Neural crest cell (in vitro differentiated cells): ENCODE results near the gene SIPA1. TPM values are rescaled to one million over a fixed set of nuclear protein-coding genes. Genes with fewer than 3 reads are reported as not detected.
A peak's percentile ranks its signal among the peaks of the same experiment; 100 is the strongest.

ENCODE experiments used
- DNase-seq: peaks from one replicate; pipeline ENCODE4 v3.0.0; 2021; ENCODE audit warnings: low read depth, mixed read lengths, low spot score
- H3K27ac Mint-ChIP-seq: one replicate; pipeline ENCODE4 v1.8.0; 2021; ENCODE audit warnings: mild to moderate bottlenecking, mixed read lengths; ENCODE audit not compliant: unreplicated experiment
- H3K27me3 Mint-ChIP-seq: 2 replicates; pipeline ENCODE4 v1.8.0; 2021; ENCODE audit warnings: low read depth, mild to moderate bottlenecking, mixed read lengths
- H3K36me3 Mint-ChIP-seq: 2 replicates; pipeline ENCODE4 v1.8.0; 2021; ENCODE audit warnings: low read depth, mild to moderate bottlenecking, mixed read lengths
- H3K4me1 Mint-ChIP-seq: 2 replicates; pipeline ENCODE4 v1.8.0; 2021; ENCODE audit warnings: mixed read lengths
- H3K4me3 Mint-ChIP-seq: one replicate; pipeline ENCODE4 v1.8.0; 2021; ENCODE audit warnings: mild to moderate bottlenecking, mixed read lengths
- H3K9me3 Mint-ChIP-seq: 2 replicates; pipeline ENCODE4 v1.8.0; 2021; ENCODE audit warnings: mixed read lengths
- total RNA-seq: library from RNA; stranded (reverse); gene quantifications from 2 replicates; pipeline ENCODE4 v1.2.1, GENCODE V29; 2021
- TF ChIP-seq, protein P1 (sequence below): fragments of 200-600 bp; sonication (generic); conservative IDR thresholded peaks from 2 replicates; pipeline ENCODE4 v1.5.0; 2021; ENCODE audit warnings: antibody characterized with exemption, mild to moderate bottlenecking

SIPA1 gene
- total RNA-seq, 1 donor from 2014 or later = 17.5 TPM

- H3K4me1 Mint-ChIP-seq = no peaks in the 10 kb centered on the region
- DNase-seq = no peak
- H3K27me3 Mint-ChIP-seq = no peaks in the 10 kb centered on the region
- peaks cover 5% of the 10 kb centered on the region for H3K36me3 Mint-ChIP-seq
- no peaks in the 10 kb centered on the region for H3K9me3 Mint-ChIP-seq
- H3K27ac Mint-ChIP-seq = no peak overlapping the region
- TF ChIP-seq, protein P1, sequence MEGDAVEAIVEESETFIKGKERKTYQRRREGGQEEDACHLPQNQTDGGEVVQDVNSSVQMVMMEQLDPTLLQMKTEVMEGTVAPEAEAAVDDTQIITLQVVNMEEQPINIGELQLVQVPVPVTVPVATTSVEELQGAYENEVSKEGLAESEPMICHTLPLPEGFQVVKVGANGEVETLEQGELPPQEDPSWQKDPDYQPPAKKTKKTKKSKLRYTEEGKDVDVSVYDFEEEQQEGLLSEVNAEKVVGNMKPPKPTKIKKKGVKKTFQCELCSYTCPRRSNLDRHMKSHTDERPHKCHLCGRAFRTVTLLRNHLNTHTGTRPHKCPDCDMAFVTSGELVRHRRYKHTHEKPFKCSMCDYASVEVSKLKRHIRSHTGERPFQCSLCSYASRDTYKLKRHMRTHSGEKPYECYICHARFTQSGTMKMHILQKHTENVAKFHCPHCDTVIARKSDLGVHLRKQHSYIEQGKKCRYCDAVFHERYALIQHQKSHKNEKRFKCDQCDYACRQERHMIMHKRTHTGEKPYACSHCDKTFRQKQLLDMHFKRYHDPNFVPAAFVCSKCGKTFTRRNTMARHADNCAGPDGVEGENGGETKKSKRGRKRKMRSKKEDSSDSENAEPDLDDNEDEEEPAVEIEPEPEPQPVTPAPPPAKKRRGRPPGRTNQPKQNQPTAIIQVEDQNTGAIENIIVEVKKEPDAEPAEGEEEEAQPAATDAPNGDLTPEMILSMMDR = no peak
- H3K4me3 Mint-ChIP-seq = no peak overlapping the region
These were observed 14.7 kb upstream of the SIPA1 start for GRCh38 chr11:65623177-65623576.

DNA sequence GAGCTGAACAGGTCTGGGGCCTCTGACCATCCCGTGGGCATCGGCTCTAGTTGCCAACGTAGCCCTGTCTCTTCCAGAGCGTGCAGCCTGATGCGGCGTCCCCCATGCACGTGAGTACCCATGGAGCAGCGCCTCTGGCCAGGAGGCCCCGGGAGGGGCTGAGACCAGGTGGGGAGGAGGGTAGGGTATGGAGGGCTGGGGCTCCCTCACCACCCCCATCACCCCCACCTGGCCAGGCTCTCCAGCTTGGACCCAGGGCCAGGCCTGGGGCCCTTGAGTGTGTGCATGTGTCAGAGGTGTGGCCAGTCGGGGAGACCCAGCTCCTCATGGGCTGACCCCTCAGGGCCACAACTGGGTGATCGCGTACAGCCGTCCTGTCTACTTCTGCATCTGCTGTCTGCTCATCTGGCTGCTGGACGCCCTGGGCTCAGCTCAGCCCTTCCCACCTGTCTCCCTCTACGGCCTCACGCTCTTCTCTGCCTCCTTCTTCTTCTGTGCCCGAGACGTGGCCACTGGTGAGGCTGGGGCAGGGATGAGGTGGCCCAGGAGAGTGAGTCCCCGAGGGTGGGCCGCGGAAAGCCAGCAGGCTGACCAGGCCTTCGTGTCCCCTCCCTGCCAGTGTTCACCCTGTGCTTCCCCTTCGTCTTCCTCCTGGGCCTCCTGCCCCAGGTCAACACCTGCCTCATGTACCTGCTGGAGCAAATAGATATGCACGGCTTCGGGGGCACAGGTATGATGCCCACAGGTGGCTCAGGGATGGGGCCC is 13.9 kb upstream of the SIPA1 start:
- H3K36me3 Mint-ChIP-seq = peaks cover 5% of the 10 kb centered on the region
- no peak for DNase-seq
- no peaks in the 10 kb centered on the region for H3K4me1 Mint-ChIP-seq
- H3K27me3 Mint-ChIP-seq = no peaks in the 10 kb centered on the region
- H3K27ac Mint-ChIP-seq = no peak overlapping the region
- TF ChIP-seq, protein P1 = no peak
- no peak overlapping the region for H3K4me3 Mint-ChIP-seq
- no peaks in the 10 kb centered on the region for H3K9me3 Mint-ChIP-seq

DNA sequence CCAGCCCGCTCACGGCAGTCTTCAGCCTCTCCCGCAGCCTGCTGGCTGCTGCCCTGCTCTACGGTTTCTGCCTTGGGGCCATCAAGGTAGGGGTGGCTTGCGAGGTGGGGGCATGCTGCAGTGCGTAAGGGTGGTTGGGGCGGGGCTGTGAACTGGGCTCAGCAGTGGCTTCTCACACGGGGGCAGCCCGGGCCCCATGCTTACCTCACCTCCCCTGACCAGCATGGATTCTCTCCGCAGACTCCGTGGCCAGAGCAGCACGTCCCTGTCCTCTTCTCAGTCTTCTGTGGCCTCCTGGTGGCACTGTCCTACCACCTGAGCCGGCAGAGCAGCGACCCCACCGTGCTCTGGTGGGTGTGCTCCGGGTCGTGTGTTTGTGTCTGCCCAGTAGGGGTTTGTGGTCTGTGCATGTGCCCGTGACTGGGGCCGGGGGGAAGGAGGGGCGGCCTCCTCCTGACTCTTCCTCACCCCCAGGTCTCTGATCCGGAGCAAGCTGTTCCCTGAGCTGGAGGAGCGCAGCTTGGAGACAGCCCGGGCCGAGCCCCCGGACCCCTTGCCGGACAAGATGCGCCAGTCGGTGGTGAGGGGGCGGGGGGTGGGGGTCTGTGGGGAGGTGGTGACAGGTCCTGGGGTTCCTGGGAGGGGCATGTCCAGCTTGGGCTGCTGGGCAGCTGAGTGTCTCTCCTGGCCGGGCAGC is 12.8 kb upstream of the SIPA1 start:
- TF ChIP-seq, protein P1 = no peak
- Mint-ChIP-seq H3K36me3 (peaks cover 3% of the 10 kb centered on the region), H3K27ac (no peak overlapping the region), H3K4me3 (no peak overlapping the region), H3K27me3 (no peaks in the 10 kb centered on the region), H3K9me3 (no peaks in the 10 kb centered on the region), H3K4me1 (no peaks in the 10 kb centered on the region)
- DNase-seq = no peak

DNA sequence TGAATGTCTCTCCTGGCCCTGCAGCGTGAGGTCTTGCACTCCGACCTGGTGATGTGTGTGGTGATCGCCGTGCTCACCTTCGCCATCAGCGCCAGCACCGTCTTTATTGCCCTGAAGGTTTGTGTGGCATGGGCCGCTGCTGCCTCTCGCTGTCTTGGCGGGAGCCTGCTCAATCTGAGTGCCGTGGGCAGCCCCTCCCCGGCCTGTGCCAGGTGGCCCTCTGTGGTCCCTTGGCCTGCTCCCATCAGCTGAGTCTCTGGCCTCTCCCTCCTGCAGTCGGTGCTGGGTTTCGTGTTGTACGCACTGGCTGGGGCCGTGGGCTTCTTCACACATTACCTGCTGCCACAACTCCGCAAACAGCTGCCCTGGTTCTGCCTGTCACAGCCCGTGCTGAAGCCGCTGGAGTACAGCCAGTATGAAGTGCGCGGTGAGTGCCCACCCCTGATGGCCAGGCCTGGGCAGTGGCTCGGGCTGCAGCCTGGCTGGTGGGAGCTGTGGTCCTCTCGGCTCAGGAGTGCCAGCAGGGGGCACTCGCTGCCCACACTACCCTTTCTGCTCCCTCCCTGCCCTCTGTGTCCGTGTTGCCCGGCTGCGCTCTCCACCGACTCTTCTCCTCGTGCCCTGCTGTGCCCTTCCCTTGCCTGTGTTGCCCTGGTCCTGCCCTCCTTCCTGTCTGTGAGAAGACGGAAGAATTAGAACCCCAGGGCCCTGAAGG is 12.1 kb upstream of the SIPA1 start:
- TF ChIP-seq, protein P1 = peak; percentile 61
- H3K27ac Mint-ChIP-seq = no peak overlapping the region
- no peaks in the 10 kb centered on the region for H3K4me1 Mint-ChIP-seq
- DNase-seq = peak; percentile 40
- H3K9me3 Mint-ChIP-seq = no peaks in the 10 kb centered on the region
- H3K36me3 Mint-ChIP-seq = peaks cover 3% of the 10 kb centered on the region
- H3K4me3 Mint-ChIP-seq = no peak overlapping the region
- H3K27me3 Mint-ChIP-seq = no peaks in the 10 kb centered on the region

DNA sequence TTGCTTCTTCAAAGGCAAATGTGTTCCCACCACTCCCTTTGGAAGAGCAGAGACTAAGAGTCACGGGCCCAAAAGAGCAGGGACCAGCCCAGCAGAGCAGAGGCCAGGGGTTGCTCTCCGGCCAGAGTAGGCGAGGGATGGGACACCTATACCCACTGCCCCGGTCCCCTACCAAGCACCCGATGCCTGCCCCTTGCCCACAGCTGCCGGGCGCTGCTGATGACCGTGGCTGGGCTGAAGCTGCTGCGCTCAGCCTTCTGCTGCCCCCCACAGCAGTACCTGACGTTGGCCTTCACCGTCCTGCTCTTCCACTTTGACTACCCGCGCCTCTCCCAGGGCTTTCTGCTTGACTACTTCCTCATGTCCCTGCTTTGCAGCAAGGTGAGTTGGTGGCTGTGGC is 10.7 kb upstream of the SIPA1 start:
- no peak for DNase-seq
- Mint-ChIP-seq H3K27me3 (no peaks in the 10 kb centered on the region), H3K36me3 (no peaks in the 10 kb centered on the region), H3K9me3 (no peaks in the 10 kb centered on the region), H3K4me1 (no peaks in the 10 kb centered on the region), H3K4me3 (no peak overlapping the region), H3K27ac (no peak overlapping the region)
- TF ChIP-seq, protein P1 = no peak
